CD14-positive monocyte (primary cell): ENCODE measurements around the gene TPCN1. TPM values are rescaled to one million over a fixed set of nuclear protein-coding genes. Genes with fewer than 3 reads are reported as not detected.

Experiments
- DNase-seq, 3 donors: peaks; one replicate each; pipeline ENCODE4 v3.0.0-alpha.2; 2011 to 2022
- H2AFZ ChIP-seq: 2 replicates; pipeline ENCODE4 v1.6.0; 2012; ENCODE audit warnings: mild to moderate bottlenecking, low read depth, low read length, inconsistent platforms; ENCODE audit not compliant: insufficient read depth, poor library complexity, severe bottlenecking
- H3K27ac ChIP-seq, 2 donors: 1 replicate in 1 of 2; 2 replicates in 1 of 2; pipeline ENCODE4 v1.5.1; 2012 to 2013; ENCODE audit warnings: low read length in 2 of 2, control low read depth in 1 of 2, inconsistent platforms in 1 of 2, low read depth in 1 of 2, mild to moderate bottlenecking in 1 of 2
- H3K27me3 ChIP-seq, 2 donors: one replicate each; pipeline versions ENCODE4 v1.6.0 to v1.6.1; 2011 to 2013; ENCODE audit warnings: low read length in 2 of 2; ENCODE audit not compliant: control insufficient read depth in 2 of 2, insufficient read depth in 2 of 2
- H3K36me3 ChIP-seq, 2 donors: replicated peaks in 1 of 2; 1 replicate in 1 of 2; 2 replicates in 1 of 2; pipeline versions ENCODE4 v1.5.1 to v1.6.1; 2012 to 2013; ENCODE audit warnings: low read length in 2 of 2, control low read depth in 1 of 2, inconsistent platforms in 1 of 2, mild to moderate bottlenecking in 1 of 2; ENCODE audit not compliant: insufficient read depth in 2 of 2, control insufficient read depth in 1 of 2
- H3K4me1 ChIP-seq, 2 donors: 1 replicate in 1 of 2; 2 replicates in 1 of 2; pipeline versions ENCODE4 v1.5.1 to v1.6.1; 2012 to 2013; ENCODE audit warnings: low read length in 2 of 2, control low read depth in 1 of 2, inconsistent platforms in 1 of 2, mild to moderate bottlenecking in 1 of 2, moderate library complexity in 1 of 2; ENCODE audit not compliant: insufficient read depth in 2 of 2, control insufficient read depth in 1 of 2
- H3K4me2 ChIP-seq: replicated peaks from 2 replicates; pipeline ENCODE3; 2012; ENCODE audit warnings: low read length, moderate library complexity, mild to moderate bottlenecking; ENCODE audit not compliant: poor library complexity, severe bottlenecking; ENCODE audit errors: extremely low read depth
- H3K4me3 ChIP-seq, 3 experiments: fragments of 200-600 bp in 1 of 3; sonication (generic) in 1 of 3; replicated peaks in 1 of 3; 1 replicate in 2 of 3; 2 replicates in 1 of 3; pipeline ENCODE4 v1.5.1; 2011 to 2013; ENCODE audit warnings: low read length in 3 of 3, mild to moderate bottlenecking in 3 of 3, control low read depth in 2 of 3, low read depth in 2 of 3, inconsistent platforms in 1 of 3, moderate library complexity in 1 of 3
- H3K79me2 ChIP-seq: 2 replicates; pipeline ENCODE4 v1.6.0; 2012; ENCODE audit warnings: mild to moderate bottlenecking, control low read depth, inconsistent platforms, low read length, moderate library complexity; ENCODE audit not compliant: insufficient read depth
- H3K9ac ChIP-seq: 2 replicates; pipeline ENCODE4 v1.6.0; 2017; ENCODE audit warnings: low read length, mild to moderate bottlenecking; ENCODE audit not compliant: insufficient read depth, poor library complexity, severe bottlenecking
- H3K9me3 ChIP-seq, 2 donors: replicated peaks in 1 of 2; 1 replicate in 1 of 2; 2 replicates in 1 of 2; pipeline versions ENCODE4 v1.5.1 to v1.6.1; 2012 to 2013; ENCODE audit warnings: low read length in 2 of 2, control low read depth in 1 of 2; ENCODE audit not compliant: control insufficient read depth in 1 of 2, insufficient read depth in 1 of 2
- H4K20me1 ChIP-seq: 2 replicates; pipeline ENCODE4 v1.6.0; 2012; ENCODE audit warnings: mild to moderate bottlenecking, low read length, control low read depth, moderate library complexity; ENCODE audit not compliant: insufficient read depth
- H3K27ac Mint-ChIP-seq, 7 donors: one replicate each; pipeline ENCODE4 v1.8.0; 2020; ENCODE audit warnings: mild to moderate bottlenecking in 7 of 7, mixed read lengths in 7 of 7, moderate library complexity in 6 of 7, inconsistent platforms in 2 of 7
- H3K27me3 Mint-ChIP-seq, 3 donors: one replicate each; pipeline ENCODE4 v1.8.0; 2021 to 2022; ENCODE audit warnings: low read depth in 3 of 3, mild to moderate bottlenecking in 3 of 3, mixed read lengths in 3 of 3, moderate library complexity in 3 of 3, inconsistent platforms in 1 of 3
- H3K36me3 Mint-ChIP-seq, 2 donors: one replicate each; pipeline ENCODE4 v1.8.0; 2020; ENCODE audit warnings: mixed read lengths in 2 of 2, inconsistent platforms in 1 of 2, mild to moderate bottlenecking in 1 of 2
- H3K4me1 Mint-ChIP-seq: one replicate; pipeline ENCODE4 v1.8.0; 2020; ENCODE audit warnings: mild to moderate bottlenecking, mixed read lengths
- H3K4me3 Mint-ChIP-seq, 2 donors: one replicate each; pipeline ENCODE4 v1.8.0; 2020; ENCODE audit warnings: mild to moderate bottlenecking in 2 of 2, mixed read lengths in 2 of 2, moderate library complexity in 1 of 2
- H3K9me3 Mint-ChIP-seq, 7 donors: one replicate each; pipeline ENCODE4 v1.8.0; 2020 to 2022; ENCODE audit warnings: mixed read lengths in 7 of 7, mild to moderate bottlenecking in 6 of 7, moderate library complexity in 6 of 7, inconsistent platforms in 2 of 7
- WGBS: methylation state at CpG from one replicate; pipeline ENCODE4 v1.1.5; 2013; ENCODE audit warnings: missing lambda C conversion rate; ENCODE audit not compliant: insufficient coverage; 5-methylcytosine and 5-hydroxymethylcytosine counted together
- intact Hi-C, 2 donors: fragments of 100-400 bp; cut with micrococcal nuclease; formaldehyde crosslinking; loops; one replicate each; pipeline versions ENCODE4 v1.15.0 to v1.15.1; 2023
- polyA plus RNA-seq, 3 donors: library from polyadenylated mRNA; depleted of rRNA in 1 of 3; unstranded in 2 of 3; stranded (reverse) in 1 of 3; fragments of 300-500 nt in 2 of 3; fragments of >200 nt in 1 of 3; fragmentation: Illumina TruSeq in 2 of 3; gene quantifications; 1 replicate in 2 of 3; 2 replicates in 1 of 3; pipeline ENCODE4 v1.2.3, GENCODE V29; 2012 to 2021
- TF ChIP-seq, protein P1 (sequence below): fragments of 200-600 bp; IDR thresholded peaks from one replicate; pipeline ENCODE4 v1.8.0; 2022; ENCODE audit warnings: antibody characterized with exemption, mild to moderate bottlenecking

The TPCN1 gene
- polyA plus RNA-seq, 3 donors, result 20.4 to 110 (median 34.9) TPM

DNA sequence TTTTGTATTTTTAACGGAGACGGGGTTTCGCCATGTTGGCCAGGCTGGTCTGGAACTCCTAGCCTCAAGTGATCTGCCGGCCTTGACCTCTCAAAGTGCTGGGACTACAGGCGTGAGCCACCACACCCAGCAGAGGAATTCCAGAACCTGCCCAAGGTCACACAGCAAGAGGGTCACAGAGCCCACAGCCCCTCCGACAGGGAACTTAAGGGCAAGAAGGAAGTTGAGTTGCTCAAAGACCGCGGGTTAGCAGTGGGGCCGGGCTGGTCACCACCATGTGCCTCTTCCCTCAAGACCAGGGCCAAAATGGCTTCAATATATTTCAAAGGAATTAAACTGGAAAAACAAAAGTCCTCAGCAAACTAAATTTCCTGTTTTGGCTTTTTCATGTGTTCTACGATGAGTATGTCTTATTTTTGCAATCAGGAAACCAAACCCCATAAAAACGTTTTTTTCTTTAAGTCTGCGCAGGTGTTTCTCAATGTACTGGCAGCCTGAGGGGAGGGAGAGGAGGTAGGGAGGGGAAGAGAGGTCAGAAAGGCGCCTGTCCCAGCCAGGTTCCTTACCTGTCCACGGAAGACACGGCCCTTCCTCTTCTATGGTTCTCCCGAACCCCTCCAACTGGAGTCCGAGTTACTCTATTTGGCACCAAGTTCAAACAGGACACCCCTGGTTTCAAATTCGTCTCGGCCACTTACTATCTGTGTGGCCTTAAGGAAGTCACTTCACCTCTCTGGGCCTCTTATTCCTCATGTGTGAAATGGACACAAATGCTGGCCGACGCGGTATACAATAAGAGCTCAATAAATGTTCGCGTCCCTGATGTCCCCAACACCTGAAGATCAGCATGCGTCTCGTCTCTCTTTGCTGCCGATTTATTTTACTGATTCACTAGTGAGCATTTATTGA lies 112.9 kb downstream of the TPCN1 start:
- Mint-ChIP-seq H3K27ac (peak overlapping the region; percentile 90 to 98 (median 93)), H3K4me1 (peaks cover 50% of the 10 kb centered on the region), H3K9me3 (peaks cover 0 to 2% (median 0%) of the 10 kb centered on the region in 7 donors), H3K36me3 (peaks cover 34 to 37% of the 10 kb centered on the region in 2 donors), H3K4me3 (peak overlapping the region; percentile 96 to 98), H3K27me3 (peaks cover 0 to 2% (median 0%) of the 10 kb centered on the region in 3 donors)
- Histone ChIP-seq H3K9me3 (no peaks in the 10 kb centered on the region), H4K20me1 (peaks cover 44% of the 10 kb centered on the region), H3K4me1 (peaks cover 28 to 52% of the 10 kb centered on the region in 2 donors), H3K27ac (peak overlapping the region; percentile 72 to 88), H2AFZ (peak overlapping the region; percentile 66), H3K4me3 (peak overlapping the region; percentile 74 to 93 (median 75)), H3K4me2 (peak overlapping the region; percentile 87), H3K79me2 (peaks cover 46% of the 10 kb centered on the region), H3K27me3 (no peaks in the 10 kb centered on the region), H3K9ac (peak overlapping the region; percentile 78), H3K36me3 (peaks cover 22 to 38% of the 10 kb centered on the region in 2 donors)
- DNase-seq, result peak; percentile 72 to 81 (median 72)
- 18% methylated on average over 19 of the region's 27 CpGs for WGBS
- TF ChIP-seq, protein P1, sequence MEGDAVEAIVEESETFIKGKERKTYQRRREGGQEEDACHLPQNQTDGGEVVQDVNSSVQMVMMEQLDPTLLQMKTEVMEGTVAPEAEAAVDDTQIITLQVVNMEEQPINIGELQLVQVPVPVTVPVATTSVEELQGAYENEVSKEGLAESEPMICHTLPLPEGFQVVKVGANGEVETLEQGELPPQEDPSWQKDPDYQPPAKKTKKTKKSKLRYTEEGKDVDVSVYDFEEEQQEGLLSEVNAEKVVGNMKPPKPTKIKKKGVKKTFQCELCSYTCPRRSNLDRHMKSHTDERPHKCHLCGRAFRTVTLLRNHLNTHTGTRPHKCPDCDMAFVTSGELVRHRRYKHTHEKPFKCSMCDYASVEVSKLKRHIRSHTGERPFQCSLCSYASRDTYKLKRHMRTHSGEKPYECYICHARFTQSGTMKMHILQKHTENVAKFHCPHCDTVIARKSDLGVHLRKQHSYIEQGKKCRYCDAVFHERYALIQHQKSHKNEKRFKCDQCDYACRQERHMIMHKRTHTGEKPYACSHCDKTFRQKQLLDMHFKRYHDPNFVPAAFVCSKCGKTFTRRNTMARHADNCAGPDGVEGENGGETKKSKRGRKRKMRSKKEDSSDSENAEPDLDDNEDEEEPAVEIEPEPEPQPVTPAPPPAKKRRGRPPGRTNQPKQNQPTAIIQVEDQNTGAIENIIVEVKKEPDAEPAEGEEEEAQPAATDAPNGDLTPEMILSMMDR, result no peak
- intact Hi-C loops, result loop anchor here (2.0 to 10.0 kb wide), 3 partner anchors 25 to 119 kb away; partner anchors contain the start of gene PLBD2 (in 1 of the 2)

DNA sequence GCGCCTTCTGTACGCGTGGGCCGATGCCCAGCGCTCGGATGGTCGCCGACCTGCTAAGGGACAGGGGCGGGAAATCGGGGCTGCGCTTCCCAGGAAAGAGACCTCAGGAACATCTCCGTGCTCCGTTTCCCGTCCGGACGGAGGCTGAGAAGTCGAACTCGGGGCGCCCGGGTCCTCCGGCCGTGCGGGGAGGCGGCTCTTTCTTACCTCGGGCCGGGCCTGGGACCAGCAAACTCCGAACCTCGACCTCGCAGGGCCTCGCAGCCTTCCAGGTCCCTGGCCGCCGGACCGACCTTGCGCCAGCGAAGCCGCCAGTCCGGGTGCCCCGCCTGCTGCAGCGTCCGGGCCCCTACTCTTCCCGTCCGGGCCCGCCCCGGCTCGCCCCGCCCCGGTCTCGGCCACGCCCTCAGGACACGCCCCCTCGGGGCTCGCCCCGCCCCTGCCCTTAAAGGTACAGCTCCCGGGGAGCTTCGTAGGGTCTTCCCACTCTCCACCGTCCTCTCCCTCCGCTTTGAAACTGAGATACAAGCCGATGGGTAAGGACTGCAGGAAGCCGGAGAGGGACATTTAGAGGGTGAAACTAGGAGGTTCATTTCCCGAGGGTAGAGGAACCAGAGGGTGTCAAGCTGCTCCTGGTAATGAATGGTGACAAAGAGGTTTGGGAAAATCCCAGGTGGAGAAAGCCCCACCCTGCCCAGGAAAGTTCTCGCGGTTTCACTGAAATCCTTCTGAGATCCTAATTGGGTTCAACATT lies 113.7 kb downstream of the TPCN1 start, which contains the start of gene SLC8B1:
SLC8B1 (minus strand) TSS at position 324 of the 754 bp plus-strand sequence. CDS start 2,231 bp downstream, outside the sequence.
- peak within 1 kb of the TSS; percentile 66 for H2AFZ ChIP-seq
- Mint-ChIP-seq H3K9me3 (peaks cover 0 to 2% (median 0%) of the 10 kb centered on the region in 7 donors), H3K4me3 (peak within 1 kb of the TSS; percentile 96 to 98), H3K4me1 (peaks cover 43% of the 10 kb centered on the region), H3K27ac (peak within 1 kb of the TSS; percentile 90 to 98 (median 93)), H3K36me3 (peaks cover 26 to 28% of the 10 kb centered on the region in 2 donors), H3K27me3 (peaks cover 0 to 2% (median 0%) of the 10 kb centered on the region in 3 donors)
- peaks cover 28 to 44% of the 10 kb centered on the region in 2 donors for H3K4me1 ChIP-seq
- intact Hi-C loops, result loop anchor here (1.0 to 10.0 kb wide), 4 partner anchors 22 to 120 kb away; partner anchors contain the start of gene PLBD2 (in 1 of the 2)
- WGBS, result under 1% methylated on average over 43 of the region's 62 CpGs
- H4K20me1 ChIP-seq, result peaks cover 36% of the 10 kb centered on the region
- H3K4me3 ChIP-seq, result peak within 1 kb of the TSS; percentile 74 to 93 (median 75)
- H3K9ac ChIP-seq, result peak within 1 kb of the TSS; percentile 78
- H3K36me3 ChIP-seq, result peaks cover 14 to 30% of the 10 kb centered on the region in 2 donors
- TF ChIP-seq, protein P1, result no peak
- no peaks in the 10 kb centered on the region for H3K27me3 ChIP-seq
- H3K27ac ChIP-seq, result peak within 1 kb of the TSS; percentile 72 to 88
- H3K79me2 ChIP-seq, result peaks cover 37% of the 10 kb centered on the region
- peak within 1 kb of the TSS; percentile 87 for H3K4me2 ChIP-seq
- H3K9me3 ChIP-seq, result no peaks in the 10 kb centered on the region
- peak; percentile 68 to 86 (median 79) for DNase-seq
